Heart right ventricle (tissue), 16 donors: ENCODE results near the gene MEPE. TPM values are rescaled to one million over a fixed set of nuclear protein-coding genes. Genes with fewer than 3 reads are reported as not detected.

Experiments
- ATAC-seq, 8 donors: fragments of 200-7000 bp; cut with Tn5 transposase; one replicate each; pipeline ENCODE4 v1.9.1; 2020; ENCODE audit warnings: mild to moderate bottlenecking in 8 of 8, moderate library complexity in 8 of 8, moderate number of reproducible peaks in 1 of 8
- DNase-seq, 2 donors: peaks; one replicate each; pipeline ENCODE4 v3.0.0-alpha.2; 2020
- H3K27ac ChIP-seq, 10 donors: fragments of 200-600 bp; sonication (generic) in 2 of 10; one replicate each; pipeline versions ENCODE4 v1.5.0 to v1.8.0; 2020 to 2022; ENCODE audit warnings: mild to moderate bottlenecking in 3 of 10
- H3K27me3 ChIP-seq, 7 donors: fragments of 200-600 bp; one replicate each; pipeline ENCODE4 v1.8.0; 2021 to 2022; ENCODE audit warnings: mild to moderate bottlenecking in 2 of 7
- H3K36me3 ChIP-seq, 9 donors: fragments of 200-600 bp; sonication (generic) in 1 of 9; one replicate each; pipeline versions ENCODE4 v1.5.0 to v1.8.0; 2020 to 2022; ENCODE audit warnings: mild to moderate bottlenecking in 2 of 9
- H3K4me1 ChIP-seq, 9 donors: fragments of 200-600 bp; sonication (generic) in 1 of 9; one replicate each; pipeline versions ENCODE4 v1.5.0 to v1.8.0; 2020 to 2022; ENCODE audit warnings: mild to moderate bottlenecking in 4 of 9
- H3K4me3 ChIP-seq, 10 donors: fragments of 200-600 bp; sonication (generic) in 2 of 10; one replicate each; pipeline versions ENCODE4 v1.5.0 to v1.8.0; 2020 to 2022; ENCODE audit warnings: mild to moderate bottlenecking in 7 of 10, moderate library complexity in 2 of 10
- H3K9me3 ChIP-seq, 11 donors: fragments of 200-600 bp in 10 of 11; sonication (generic) in 2 of 11; one replicate each; pipeline versions ENCODE4 v1.5.0 to v1.8.0; 2013 to 2022; ENCODE audit warnings: mild to moderate bottlenecking in 2 of 11, control low read depth in 1 of 11, moderate library complexity in 1 of 11
- CTCF ChIP-seq, 9 donors: fragments of 200-600 bp; sonication (generic) in 2 of 9; IDR thresholded peaks; one replicate each; pipeline versions ENCODE4 v1.5.0 to v1.8.0; 2021 to 2022; ENCODE audit warnings: antibody characterized with exemption in 9 of 9, mild to moderate bottlenecking in 5 of 9, moderate library complexity in 1 of 9
- WGBS, 2 donors: extraction: QIAGEN DNeasy Blood & Tissue Kit; methylation state at CpG; one replicate each; pipeline ENCODE4 v1.1.7; 2013; ENCODE audit warnings: inconsistent platforms in 1 of 2; 5-methylcytosine and 5-hydroxymethylcytosine counted together
- intact Hi-C, 10 donors: fragments of 100-400 bp; cut with DNase I; formaldehyde crosslinking; loops; one replicate each; pipeline versions ENCODE4 v1.11.1 to v1.14.2; 2022
- polyA plus RNA-seq, 2 donors: library from polyadenylated mRNA; stranded (reverse); fragments of 200-250 nt; gene quantifications; one replicate each; pipeline ENCODE4 v1.2.3, GENCODE V29; 2013
- total RNA-seq, 10 donors: library from RNA; stranded (reverse); fragmentation: NEBNext Ultra II Directional in 3 of 10; extraction: Animal tissue kit (Norgen Biotek cat#: 25700) in 3 of 10; gene quantifications; one replicate each; pipeline versions ENCODE4 v1.2.1 to v1.2.4, GENCODE V29; 2021 to 2023
- donor health status: Arrhythmogenic right ventricular cardiomyopathy.
- donor health status: ischemic (EF 13 %, LVEDD 7.1; RV severe dilation, severe dysfunction).
- donor health status: healthy with polysubstance abuse.
- donor health status: DM: no; HTN: yes; CAD: no.
- donor health status: DM: no; HTN: no; CAD: no.
- donor health status: ischemic (EF 25% LVEDD 6.9; RV normal size, moderate dysfunction).
- donor health status: ischemic (EF 25% LVEDD 5.7; RV mildly dilated, moderate dysfunction).
- donor health status: healthy.
- donor health status: DM: yes; HTN: yes; CAD: no.
- donor health status: Ischemic cardiomyopathy.
- donor health status: ischemic (EF 35%, LVEDD 5.7; RV mildly dilated, moderate dysfunction).
- donor health status: nonischemic (EF 11% LVEDD 7.7; RV severe dilation, severe dysfunction).
- donor health status: DM: yes; HTN: yes; CAD: no.
- donor health status: PGD.
- donor health status: ischemic (EF 29% LVEDD 5.4; RV normal size, mild dysfunction).
- donor health status: nonischemic (EF 23%, LVEDD 6.1; RV moderate dilation, normal function).

Gene MEPE
- total and polyA plus RNA-seq, 12 donors: not detected

GRCh38 chr4:87799301-87800113 lies 33.3 kb upstream of the MEPE start, which contains the start of gene IBSP:
Gene IBSP, plus strand, starts transcription at chr4:87799554. Its CDS starts 2,808 bp downstream, at chr4:87802362.
- no peak for TF ChIP-seq CTCF (IDR thresholded peaks at IDR 0.05)
- DNase-seq (no peak), ATAC-seq (no peak)
- H3K27me3 ChIP-seq: no peaks in the 10 kb centered on the region
- intact Hi-C loops: no loop called here
- no peaks in the 10 kb centered on the region for H3K36me3 ChIP-seq
- 63 to 67% methylated on average over 4 of the region's 4 CpGs for WGBS, 2 donors
- H3K9me3 ChIP-seq: no peaks in the 10 kb centered on the region
- no peak within 1 kb of the TSS for H3K27ac ChIP-seq
- H3K4me3 ChIP-seq: no peak within 1 kb of the TSS
- no peaks in the 10 kb centered on the region for H3K4me1 ChIP-seq

GRCh38 chr4:87802858-87803257 lies 29.9 kb upstream of the MEPE start:
- peaks cover 0 to 3% (median 0%) of the 10 kb centered on the region in 9 donors for H3K4me1 ChIP-seq
- no peaks in the 10 kb centered on the region for H3K36me3 ChIP-seq
- no peak overlapping the region for H3K4me3 ChIP-seq
- TF ChIP-seq CTCF (IDR thresholded peaks at IDR 0.05): no peak
- no peaks in the 10 kb centered on the region for H3K9me3 ChIP-seq
- H3K27me3 ChIP-seq: no peaks in the 10 kb centered on the region
- ATAC-seq: no peak
- intact Hi-C loops: no loop called here
- H3K27ac ChIP-seq: no peak overlapping the region
- DNase-seq: no peak

- Histone ChIP-seq H3K36me3 (no peaks in the 10 kb centered on the region), H3K9me3 (no peaks in the 10 kb centered on the region), H3K4me3 (no peak overlapping the region), H3K27me3 (no peaks in the 10 kb centered on the region), H3K4me1 (peaks cover 0 to 3% (median 0%) of the 10 kb centered on the region in 9 donors), H3K27ac (no peak overlapping the region)
- ATAC-seq (no peak), DNase-seq (no peak)
- 80 to 86% methylated on average over 2 of the region's 2 CpGs for WGBS, 2 donors
- TF ChIP-seq CTCF (IDR thresholded peaks at IDR 0.05): no peak
- intact Hi-C loops: no loop called here
Observed at GRCh38 chr4:87803421-87803820, 29.3 kb upstream of the MEPE start.

- Histone ChIP-seq H3K27ac (no peak overlapping the region), H3K36me3 (no peaks in the 10 kb centered on the region), H3K27me3 (no peaks in the 10 kb centered on the region), H3K9me3 (peaks cover 0 to 3% (median 0%) of the 10 kb centered on the region in 11 donors), H3K4me1 (peaks cover 0 to 3% (median 0%) of the 10 kb centered on the region in 9 donors), H3K4me3 (no peak overlapping the region)
- no peak for DNase-seq
- intact Hi-C loops: no loop called here
- 48 to 66% methylated on average over 2 of the region's 2 CpGs for WGBS, 2 donors
- TF ChIP-seq CTCF (IDR thresholded peaks at IDR 0.05): no peak
- no peak for ATAC-seq
Observed at GRCh38 chr4:87804871-87805270, 27.9 kb upstream of the MEPE start.
